Measurements from ENCODE around the gene ASTN1. TPM values are rescaled to one million over a fixed set of nuclear protein-coding genes. Genes with fewer than 3 reads are reported as not detected.

ASTN1 gene
- total RNA-seq, 1 experiment from 2014 or later, result not detected

GRCh38 chr1:176885751-176886150 is 278.8 kb downstream of the ASTN1 start:
- no peak for DNase-seq
- Histone ChIP-seq H2AFZ (ENCODE audit: low read length) (no peak overlapping the region), H3K4me1 (ENCODE audit: insufficient read depth, low read length) (no peaks in the 10 kb centered on the region), H3K4me3 (ENCODE audit: low read length) (no peak overlapping the region), H3K27ac (ENCODE audit: low read length) (no peak overlapping the region), H3K9me2 (replicated peaks; ENCODE audit: low read length) (no peaks in the 10 kb centered on the region), H3K4me2 (ENCODE audit: low read length) (no peak overlapping the region), H3K27me3 (ENCODE audit: low read length) (no peaks in the 10 kb centered on the region), H3K79me2 (ENCODE audit: low read length) (no peaks in the 10 kb centered on the region), H3K9me3 (ENCODE audit: low read length) (no peaks in the 10 kb centered on the region), H3F3A (ENCODE audit: low read length, unreplicated experiment) (no peaks in the 10 kb centered on the region), H3K9ac (ENCODE audit: low read length) (no peak overlapping the region), H3K36me3 (ENCODE audit: low read depth, low read length) (no peaks in the 10 kb centered on the region), H4K20me1 (ENCODE audit: low read length) (no peaks in the 10 kb centered on the region)
- no TSS peak for BruUV-seq (replicated peaks)
- intact Hi-C loops (cut with micrococcal nuclease), result no loop called here
- TF ChIP-seq CTCF (conservative IDR thresholded peaks at IDR 0.05; ENCODE audit: low read depth, low read length) (no peak), EZH2 (IDR thresholded peaks at IDR 0.05; ENCODE audit: low read length, unreplicated experiment) (no peak), EZH2phosphoT487 (IDR thresholded peaks at IDR 0.05; ENCODE audit: borderline replicate concordance, low read length) (no peak)
- CTCF ChIA-PET, result no interaction called here
- ATAC-seq, result no peak
- POLR2A ChIA-PET (ENCODE audit: unreplicated experiment), result no interaction called here

GRCh38 chr1:176885341-176885740 is 279.2 kb downstream of the ASTN1 start:
- Histone ChIP-seq H3K9ac (ENCODE audit: low read length) (no peak overlapping the region), H3K27ac (ENCODE audit: low read length) (no peak overlapping the region), H3K27me3 (ENCODE audit: low read length) (no peaks in the 10 kb centered on the region), H3K9me2 (replicated peaks; ENCODE audit: low read length) (no peaks in the 10 kb centered on the region), H3K9me3 (ENCODE audit: low read length) (no peaks in the 10 kb centered on the region), H3K79me2 (ENCODE audit: low read length) (no peaks in the 10 kb centered on the region), H3K4me2 (ENCODE audit: low read length) (no peak overlapping the region), H2AFZ (ENCODE audit: low read length) (no peak overlapping the region), H3K4me3 (ENCODE audit: low read length) (no peak overlapping the region), H3K36me3 (ENCODE audit: low read depth, low read length) (no peaks in the 10 kb centered on the region), H4K20me1 (ENCODE audit: low read length) (no peaks in the 10 kb centered on the region), H3F3A (ENCODE audit: low read length, unreplicated experiment) (no peaks in the 10 kb centered on the region), H3K4me1 (ENCODE audit: insufficient read depth, low read length) (no peaks in the 10 kb centered on the region)
- ATAC-seq, result no peak
- intact Hi-C loops (cut with micrococcal nuclease), result no loop called here
- TF ChIP-seq EZH2 (IDR thresholded peaks at IDR 0.05; ENCODE audit: low read length, unreplicated experiment), result no peak
- TF ChIP-seq EZH2phosphoT487 (IDR thresholded peaks at IDR 0.05; ENCODE audit: borderline replicate concordance, low read length), result no peak
- TF ChIP-seq CTCF (conservative IDR thresholded peaks at IDR 0.05; ENCODE audit: low read depth, low read length), result no peak
- POLR2A ChIA-PET (ENCODE audit: unreplicated experiment), result no interaction called here
- BruUV-seq (replicated peaks), result no TSS peak
- DNase-seq, result no peak
- CTCF ChIA-PET, result no interaction called here

GRCh38 chr1:176884911-176885310 is 279.6 kb downstream of the ASTN1 start:
- CTCF ChIA-PET, result no interaction called here
- BruUV-seq (replicated peaks), result no TSS peak
- Histone ChIP-seq H3K4me3 (ENCODE audit: low read length) (no peak overlapping the region), H3F3A (ENCODE audit: low read length, unreplicated experiment) (no peaks in the 10 kb centered on the region), H3K9me3 (ENCODE audit: low read length) (no peaks in the 10 kb centered on the region), H3K27ac (ENCODE audit: low read length) (no peak overlapping the region), H2AFZ (ENCODE audit: low read length) (no peak overlapping the region), H3K9me2 (replicated peaks; ENCODE audit: low read length) (no peaks in the 10 kb centered on the region), H3K4me2 (ENCODE audit: low read length) (no peak overlapping the region), H3K36me3 (ENCODE audit: low read depth, low read length) (no peaks in the 10 kb centered on the region), H4K20me1 (ENCODE audit: low read length) (no peaks in the 10 kb centered on the region), H3K9ac (ENCODE audit: low read length) (no peak overlapping the region), H3K27me3 (ENCODE audit: low read length) (no peaks in the 10 kb centered on the region), H3K79me2 (ENCODE audit: low read length) (no peaks in the 10 kb centered on the region), H3K4me1 (ENCODE audit: insufficient read depth, low read length) (no peaks in the 10 kb centered on the region)
- ATAC-seq (no peak), DNase-seq (no peak)
- intact Hi-C loops (cut with micrococcal nuclease), result loop anchor here (5.0 kb wide), 1 partner anchor 1738 kb away; no protein-coding TSS in a partner anchor
- TF ChIP-seq CTCF (conservative IDR thresholded peaks at IDR 0.05; ENCODE audit: low read depth, low read length) (no peak), EZH2 (IDR thresholded peaks at IDR 0.05; ENCODE audit: low read length, unreplicated experiment) (no peak), EZH2phosphoT487 (IDR thresholded peaks at IDR 0.05; ENCODE audit: borderline replicate concordance, low read length) (no peak)
- POLR2A ChIA-PET (ENCODE audit: unreplicated experiment), result no interaction called here
